GM19043 (cell line): ENCODE results near the gene FAHD2A.
A peak's percentile ranks its signal among the peaks of the same experiment; 100 is the strongest.
"Not testable (repeated sequence)": the region's sequence is repeated elsewhere in the genome, so short reads cannot be mapped to it uniquely, and the experiment has no call there.

Experiments used
- ATAC-seq: cut with Tn5 transposase; IDR thresholded peaks from one replicate; pipeline ENCODE4 v1.9.1; 2021; ENCODE audit warnings: low read depth; ENCODE audit not compliant: unreplicated experiment

The FAHD2A gene

DNA sequence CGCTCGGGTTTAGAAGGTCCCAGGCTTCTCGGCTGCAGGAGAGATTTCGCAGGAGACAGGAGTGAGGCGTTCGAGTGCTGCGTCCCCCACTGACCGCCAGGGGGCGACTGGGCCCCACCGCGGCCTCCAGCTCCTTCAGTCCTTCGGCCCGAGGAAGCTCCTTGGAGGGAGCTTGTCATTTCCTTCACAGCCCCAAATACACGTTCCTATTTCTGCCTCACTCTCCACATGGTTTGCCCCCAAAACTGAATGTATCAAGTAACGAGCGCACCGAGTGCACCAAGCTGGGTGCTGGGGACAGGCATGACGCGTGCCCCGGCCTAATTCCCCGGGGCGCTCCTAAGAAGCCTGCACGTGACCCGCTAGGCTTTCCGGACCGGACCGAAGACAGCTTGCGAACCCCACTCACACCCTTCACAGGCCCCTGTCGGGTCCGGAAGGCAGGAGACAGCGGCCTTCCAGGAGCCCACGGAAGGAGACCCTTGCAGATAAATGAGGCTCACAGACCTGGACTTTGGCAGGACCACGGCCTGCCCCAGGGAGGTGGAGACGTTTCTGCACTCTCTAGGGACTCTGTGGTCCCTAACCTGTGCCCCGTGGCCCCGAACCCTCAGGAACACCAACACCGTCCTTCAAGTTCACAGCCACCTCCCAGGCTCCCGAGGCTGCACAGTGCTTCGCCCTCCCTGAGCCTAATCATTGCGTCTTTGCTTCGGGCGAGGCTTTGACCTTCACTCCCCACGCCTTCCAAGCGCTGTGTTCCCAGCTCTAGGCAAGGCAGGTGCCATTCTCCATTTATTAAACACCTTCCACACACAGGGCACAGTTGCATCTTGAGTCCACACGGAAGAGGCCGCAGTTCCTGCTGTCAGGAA lies 13.0 kb upstream of the FAHD2A start:
- ATAC-seq, result peak; percentile 64

DNA sequence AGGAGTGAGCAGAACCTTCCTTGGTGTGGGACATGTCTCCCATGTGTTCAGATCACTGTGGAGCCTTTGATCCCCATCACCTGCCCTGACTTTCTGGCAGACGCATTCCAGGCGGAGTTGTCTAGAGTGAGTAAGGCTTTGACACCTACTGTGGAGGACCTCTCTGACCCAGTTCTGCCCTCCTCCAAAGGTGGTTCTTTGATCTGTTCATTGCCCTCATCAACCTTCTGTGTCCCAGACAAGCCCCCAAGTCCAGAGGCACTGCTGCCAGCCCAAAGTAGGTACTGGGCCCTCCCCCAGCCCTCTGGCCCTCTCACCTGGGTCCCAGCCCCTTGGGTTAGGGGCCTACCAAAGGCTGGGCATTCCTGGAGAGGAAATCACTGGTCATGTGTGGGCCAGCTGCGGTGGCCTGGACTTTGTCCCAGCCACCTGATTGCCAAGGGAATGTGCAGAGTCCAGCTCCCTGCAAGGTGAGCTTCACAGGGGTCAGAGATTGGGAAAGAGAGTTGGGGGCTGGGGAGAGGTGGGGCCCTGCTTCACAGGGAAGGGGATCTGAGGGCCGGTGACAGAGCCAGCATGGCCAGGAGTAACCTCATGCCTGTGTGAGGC lies 12.1 kb upstream of the FAHD2A start:
- no peak for ATAC-seq

- ATAC-seq, result no peak
Observed at GRCh38 chr2:95390881-95391321, 11.6 kb upstream of the FAHD2A start.

DNA sequence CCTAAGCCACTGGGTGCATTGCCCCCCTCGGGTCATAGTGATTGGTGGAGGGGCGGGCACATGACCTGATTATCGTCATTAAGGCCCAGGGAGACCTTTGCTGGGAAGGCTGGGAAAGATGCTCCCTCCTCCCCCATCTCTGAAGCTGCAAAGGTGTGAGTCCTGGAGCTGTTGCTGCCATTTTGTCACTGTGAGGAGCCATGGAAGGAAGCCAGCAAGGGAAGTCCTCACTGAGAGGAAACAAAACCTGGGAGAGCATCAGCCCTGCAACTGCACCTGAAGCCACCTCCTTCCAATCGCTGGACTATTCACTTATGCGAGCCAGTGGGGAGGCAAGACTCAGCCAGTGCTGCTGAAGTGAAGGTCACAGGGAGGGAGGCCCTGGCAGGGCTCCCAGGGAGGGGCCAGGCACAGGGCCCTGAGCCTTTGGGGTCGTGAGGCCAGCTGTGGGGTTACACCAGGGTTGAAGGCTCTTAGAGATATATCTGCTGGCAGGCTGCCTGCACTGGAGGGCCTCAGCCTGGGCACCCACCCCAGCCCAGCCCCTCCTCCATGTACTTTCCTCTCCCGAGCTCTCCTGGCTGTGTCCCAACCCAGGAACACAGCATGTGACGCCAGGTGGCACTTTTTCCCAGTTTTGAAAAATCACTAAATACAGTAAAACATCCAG lies 10.7 kb upstream of the FAHD2A start:
- no peak for ATAC-seq

GRCh38 chr2:95392320-95392719 lies 10.2 kb upstream of the FAHD2A start:
- no peak for ATAC-seq

DNA sequence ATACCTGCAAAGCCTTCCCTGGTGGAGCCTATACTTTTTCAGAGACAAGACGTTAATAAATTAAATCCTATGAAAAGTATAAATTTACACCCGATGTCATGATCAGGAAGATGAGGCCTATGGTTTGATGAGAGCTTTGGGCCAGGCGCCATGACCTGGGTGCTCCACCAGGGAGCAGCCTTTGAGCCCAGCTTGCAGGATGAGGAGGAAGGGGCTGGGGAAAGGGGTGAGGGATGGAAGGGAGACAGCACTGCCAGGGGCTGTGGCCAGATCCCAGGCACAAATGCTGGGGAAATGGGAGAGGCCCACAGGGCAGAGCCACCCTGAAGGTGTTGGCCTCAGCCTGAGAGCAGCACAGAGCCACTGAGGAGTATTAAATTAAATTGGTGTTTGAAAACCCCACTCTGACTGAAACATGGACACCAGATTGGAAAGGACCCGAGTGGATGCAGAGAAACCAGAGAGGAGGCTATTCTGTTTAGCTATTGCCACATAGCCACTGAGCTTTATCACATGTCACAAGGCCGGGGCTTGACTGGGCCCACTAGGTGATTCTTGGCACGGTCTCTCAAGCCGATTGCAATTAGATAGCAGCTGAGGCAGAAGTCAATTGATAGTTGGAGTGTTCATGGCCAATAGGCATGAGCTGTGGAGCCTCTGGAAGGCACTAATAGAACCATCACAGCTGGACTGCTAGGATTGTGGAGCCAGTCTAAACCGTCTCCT lies 9.6 kb upstream of the FAHD2A start:
- ATAC-seq, result no peak

DNA sequence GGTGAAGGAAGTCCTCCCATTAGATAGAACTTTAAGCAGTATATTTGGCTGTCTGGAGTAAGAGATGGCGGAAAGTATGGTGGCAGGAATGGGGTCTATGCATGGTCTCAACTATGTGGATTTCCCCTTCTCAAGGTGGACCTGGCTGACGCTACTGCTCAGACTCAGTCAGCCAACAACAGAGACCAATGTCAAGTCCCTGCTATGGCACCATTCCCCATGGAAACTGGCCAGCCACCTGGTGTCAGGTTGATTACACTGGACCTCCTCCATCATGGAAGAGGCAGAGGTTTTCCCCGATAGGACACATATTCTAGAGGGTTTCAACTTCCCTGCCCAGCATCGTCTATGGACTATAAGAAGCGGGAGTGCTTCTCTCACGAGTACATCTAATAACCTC lies 8.6 kb upstream of the FAHD2A start:
- no peak for ATAC-seq

DNA sequence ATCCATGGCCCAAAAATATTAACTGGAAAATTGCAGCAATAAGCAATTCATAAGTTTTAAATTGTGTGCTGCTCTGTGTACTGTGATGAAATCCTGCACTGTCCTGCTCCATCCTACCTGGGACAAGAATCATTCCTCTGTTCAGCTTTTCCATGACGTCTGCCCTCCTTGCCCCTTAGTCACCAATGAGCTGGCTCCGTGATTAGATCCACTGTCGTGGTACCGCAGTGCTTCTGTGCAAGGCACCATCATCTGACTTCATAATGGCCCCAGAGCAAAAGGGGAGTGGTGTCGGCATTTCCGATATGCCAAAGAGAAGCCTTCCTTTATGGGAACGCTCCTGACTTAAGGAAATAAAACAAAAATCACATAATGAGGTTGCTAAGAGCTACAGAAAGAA lies 3.4 kb upstream of the FAHD2A start:
- no peak for ATAC-seq

DNA sequence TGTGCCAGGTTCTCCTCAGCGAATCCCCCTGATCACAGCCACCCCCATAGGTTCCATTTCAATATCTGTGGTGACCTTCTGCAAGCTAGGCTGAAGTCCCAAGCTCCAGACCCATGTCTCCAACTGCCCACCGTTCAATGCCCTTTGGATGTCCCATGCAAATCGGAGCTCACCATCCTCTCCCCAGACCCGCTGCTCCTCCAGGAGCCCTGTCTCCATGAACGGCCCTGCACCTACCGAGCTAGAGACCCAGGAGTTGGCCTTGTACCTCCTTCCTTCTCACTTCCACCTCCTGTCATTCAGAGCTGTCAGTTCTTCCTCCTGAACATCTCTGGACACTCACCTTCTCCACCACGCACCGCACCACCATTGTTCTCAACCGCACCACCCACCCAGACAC lies 1.0 kb upstream of the FAHD2A start:
- no peak for ATAC-seq

DNA sequence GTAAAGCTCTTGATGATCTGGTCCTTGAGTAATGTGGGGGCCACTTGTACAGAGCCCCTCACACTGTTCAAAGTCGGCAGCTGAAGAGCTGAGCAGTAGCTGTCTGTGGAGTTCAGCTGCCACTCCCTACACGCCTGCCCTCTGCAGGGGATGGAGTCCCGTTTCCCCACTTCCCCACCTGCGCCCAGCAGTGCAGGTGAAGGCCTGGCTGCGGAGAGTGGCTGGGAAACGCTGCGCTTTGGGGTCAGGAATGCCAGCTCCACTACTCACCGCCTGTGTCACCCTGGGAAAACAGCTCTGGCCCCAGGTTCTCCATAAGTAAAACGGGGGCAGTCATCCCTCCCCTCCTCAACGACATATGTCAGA lies 521 bp upstream of the FAHD2A start:
- peak; percentile 17 for ATAC-seq

GRCh38 chr2:95403204-95403721 lies 755 bp downstream of the FAHD2A start:
- ATAC-seq, result not testable (repeated sequence)

DNA sequence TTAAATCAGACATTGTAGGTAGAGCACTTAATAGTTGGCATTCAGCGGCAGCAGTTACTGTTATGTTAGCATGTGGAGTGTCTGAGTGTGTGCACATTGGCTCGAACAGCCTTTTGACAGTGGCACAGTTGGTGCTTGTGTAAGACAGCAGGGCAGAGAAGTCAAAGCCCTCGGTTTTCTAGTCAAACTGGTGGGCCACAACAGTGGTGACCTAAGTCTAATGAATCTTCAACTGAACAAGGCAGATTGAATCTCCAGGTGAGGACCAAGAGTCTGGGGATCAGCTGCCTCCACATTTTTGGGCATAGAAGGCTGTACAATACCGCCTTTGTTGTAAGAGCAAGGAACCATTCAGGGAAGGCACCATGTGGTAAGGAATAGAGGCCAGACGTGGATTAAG lies 1.3 kb downstream of the FAHD2A start:
- ATAC-seq, result not testable (repeated sequence)

- ATAC-seq, result not testable (repeated sequence)
Observed at GRCh38 chr2:95404676-95405075, 2.2 kb downstream of the FAHD2A start.

DNA sequence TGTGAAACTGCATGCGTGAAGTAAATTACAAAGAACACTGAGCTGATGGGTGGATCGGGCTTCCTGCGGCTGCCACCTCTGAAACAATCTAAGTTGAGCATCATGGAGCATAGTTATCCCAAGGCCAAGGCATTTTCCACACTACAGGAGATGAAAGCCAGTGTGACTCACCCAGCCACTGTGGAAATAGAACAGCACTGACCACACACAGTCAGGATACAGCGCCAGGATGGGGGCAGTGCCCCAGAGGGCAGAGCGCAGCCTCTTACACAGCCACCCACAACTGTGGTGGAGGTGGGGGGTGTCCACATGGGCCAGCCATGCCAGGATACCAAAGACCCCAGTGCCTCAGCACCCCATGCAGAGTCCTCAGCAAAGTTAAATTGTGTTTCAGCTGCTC lies 8.7 kb downstream of the FAHD2A start:
- not testable (repeated sequence) for ATAC-seq

- peak; percentile 82 for ATAC-seq
Observed at GRCh38 chr2:95414015-95414594, 11.6 kb downstream of the FAHD2A start.

DNA sequence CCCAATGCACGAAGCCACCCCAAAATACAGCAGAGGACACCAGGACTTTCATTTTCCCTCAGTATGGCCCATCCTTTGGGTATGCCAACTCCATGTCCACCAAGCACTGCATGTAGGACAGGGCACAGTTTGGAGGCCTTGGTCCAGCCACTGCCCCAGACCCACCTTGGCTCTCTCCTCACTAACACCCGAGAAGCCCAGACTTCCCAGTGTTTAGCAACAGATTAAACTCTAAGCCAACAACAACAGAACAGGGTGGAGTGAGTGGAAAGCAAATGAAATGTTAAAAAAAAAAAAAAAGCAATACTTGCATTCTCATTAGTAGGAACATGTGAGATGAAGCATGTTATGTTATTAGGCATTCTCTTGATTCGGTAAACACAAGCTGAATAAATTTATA lies 12.6 kb downstream of the FAHD2A start:
- not testable (repeated sequence) for ATAC-seq

GRCh38 chr2:95415561-95415960 lies 13.1 kb downstream of the FAHD2A start:
- ATAC-seq, result not testable (repeated sequence)

- not testable (repeated sequence) for ATAC-seq
Observed at GRCh38 chr2:95427196-95427867, 24.8 kb downstream of the FAHD2A start.

DNA sequence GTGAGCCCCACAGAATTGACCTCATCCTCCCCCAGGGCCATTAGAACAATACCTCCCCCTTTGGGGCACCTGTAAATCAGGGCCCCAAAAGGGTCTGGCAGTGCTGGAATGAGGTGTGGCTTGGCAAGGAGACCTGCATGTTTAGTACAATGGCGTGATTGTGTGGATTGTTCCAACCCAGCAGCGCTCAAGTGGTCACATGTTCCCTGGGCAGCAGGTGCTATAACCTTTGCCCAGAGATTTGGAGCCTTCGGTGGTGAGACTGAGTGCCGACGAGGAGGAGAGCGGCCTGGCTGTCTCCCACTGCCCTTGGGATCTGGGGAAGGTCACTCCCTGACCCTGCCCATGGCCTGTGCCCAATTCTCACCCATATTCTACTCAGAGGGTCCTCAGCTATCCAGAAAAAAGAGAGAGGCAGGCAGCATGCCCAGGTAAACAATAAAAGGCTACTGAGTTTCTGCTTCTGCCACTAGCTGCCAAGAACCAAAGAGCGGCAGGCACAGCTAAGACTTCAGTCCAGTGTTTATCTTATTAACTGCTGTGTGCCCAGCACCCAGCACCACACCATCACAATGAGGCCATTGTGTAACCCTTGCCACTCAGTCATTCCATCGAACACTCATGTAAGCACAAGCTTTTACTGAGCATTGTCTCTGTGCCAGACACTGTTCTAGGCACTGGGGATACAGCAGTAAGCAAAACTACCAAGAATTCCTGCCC lies 27.4 kb downstream of the FAHD2A start:
- ATAC-seq, result not testable (repeated sequence)
